Trophoblast cell (in vitro differentiated cells and primary cell): Measurements from ENCODE around the gene KIF5A.

Source experiments
- DNase-seq, 2 donors: peaks; one replicate each; pipeline ENCODE4 v3.0.0-alpha.2; 2016
- H2AFZ ChIP-seq: 2 replicates; pipeline ENCODE4 v1.6.1; 2013; ENCODE audit warnings: low read length, moderate library complexity, mild to moderate bottlenecking; ENCODE audit not compliant: insufficient read depth, poor library complexity
- H2AK5ac ChIP-seq: 2 replicates; pipeline ENCODE4 v1.6.1; 2013; ENCODE audit warnings: mild to moderate bottlenecking, low read length
- H2BK120ac ChIP-seq: 2 replicates; pipeline ENCODE4 v1.6.1; 2013; ENCODE audit warnings: low read length, mild to moderate bottlenecking, moderate library complexity; ENCODE audit not compliant: insufficient read depth, poor library complexity
- H2BK12ac ChIP-seq: 2 replicates; pipeline ENCODE4 v1.6.1; 2013; ENCODE audit warnings: mild to moderate bottlenecking, low read length, moderate library complexity
- H2BK5ac ChIP-seq: 2 replicates; pipeline ENCODE4 v1.6.1; 2013; ENCODE audit warnings: low read length, low read depth, moderate library complexity, mild to moderate bottlenecking; ENCODE audit not compliant: poor library complexity
- H3K14ac ChIP-seq: 2 replicates; pipeline ENCODE4 v1.6.1; 2013; ENCODE audit warnings: mild to moderate bottlenecking, low read length
- H3K18ac ChIP-seq: 2 replicates; pipeline ENCODE4 v1.6.1; 2013; ENCODE audit warnings: mild to moderate bottlenecking, low read length
- H3K23ac ChIP-seq: 2 replicates; pipeline ENCODE4 v1.6.1; 2013; ENCODE audit warnings: low read length
- H3K27ac ChIP-seq: 2 replicates; pipeline ENCODE4 v1.5.1; 2013; ENCODE audit warnings: low read depth, mild to moderate bottlenecking, inconsistent platforms, low read length, moderate library complexity
- H3K27me3 ChIP-seq: 2 replicates; pipeline ENCODE4 v1.6.1; 2013; ENCODE audit warnings: inconsistent platforms, mild to moderate bottlenecking, low read length, moderate library complexity; ENCODE audit not compliant: insufficient read depth
- H3K36me3 ChIP-seq, 2 experiments: 1 replicate in 1 of 2; 2 replicates in 1 of 2; pipeline ENCODE4 v1.6.1; 2013; ENCODE audit warnings: low read length in 2 of 2, mild to moderate bottlenecking in 2 of 2, moderate library complexity in 1 of 2; ENCODE audit not compliant: insufficient read depth in 2 of 2, control insufficient read depth in 1 of 2
- H3K4ac ChIP-seq: 2 replicates; pipeline ENCODE4 v1.6.1; 2013; ENCODE audit warnings: low read depth, mild to moderate bottlenecking, low read length, moderate library complexity
- H3K4me1 ChIP-seq, 2 experiments: 1 replicate in 1 of 2; 2 replicates in 1 of 2; pipeline ENCODE4 v1.6.1; 2013; ENCODE audit warnings: low read length in 2 of 2, mild to moderate bottlenecking in 2 of 2, moderate library complexity in 1 of 2; ENCODE audit not compliant: insufficient read depth in 2 of 2, control insufficient read depth in 1 of 2
- H3K4me2 ChIP-seq: 2 replicates; pipeline ENCODE4 v1.6.1; 2013; ENCODE audit warnings: inconsistent platforms, mild to moderate bottlenecking, low read length, moderate library complexity
- H3K4me3 ChIP-seq: 2 replicates; pipeline ENCODE4 v1.5.1; 2013; ENCODE audit warnings: mild to moderate bottlenecking, low read depth, low read length, inconsistent platforms
- H3K79me1 ChIP-seq: one replicate; pipeline ENCODE4 v1.6.1; 2013; ENCODE audit warnings: low read length
- H3K79me2 ChIP-seq: 2 replicates; pipeline ENCODE4 v1.6.1; 2013; ENCODE audit warnings: low read length, mild to moderate bottlenecking; ENCODE audit not compliant: control insufficient read depth, insufficient read depth, poor library complexity
- H3K9ac ChIP-seq: 2 replicates; pipeline ENCODE4 v1.6.1; 2013; ENCODE audit warnings: mild to moderate bottlenecking, low read length
- H3K9me3 ChIP-seq: 2 replicates; pipeline ENCODE4 v1.6.1; 2013; ENCODE audit warnings: low read depth, mild to moderate bottlenecking, control low read depth, inconsistent platforms, low read length; ENCODE audit not compliant: insufficient read depth
- H4K12ac ChIP-seq: 2 replicates; pipeline ENCODE4 v1.6.1; 2013; ENCODE audit warnings: low read depth, mild to moderate bottlenecking, low read length, moderate library complexity
- H4K8ac ChIP-seq: 2 replicates; pipeline ENCODE4 v1.6.1; 2013; ENCODE audit warnings: low read depth, mild to moderate bottlenecking, low read length, moderate library complexity
- H4K91ac ChIP-seq: one replicate; pipeline ENCODE4 v1.6.1; 2013; ENCODE audit warnings: low read depth, mild to moderate bottlenecking, low read length, moderate library complexity
- WGBS: extraction: QIAGEN DNeasy Blood & Tissue Kit; methylation state at CpG from one replicate; pipeline ENCODE4 v1.1.7; 2013; ENCODE audit warnings: missing lambda C conversion rate; ENCODE audit not compliant: insufficient read length, insufficient coverage; ENCODE audit errors: extremely low coverage; 5-methylcytosine and 5-hydroxymethylcytosine counted together

The KIF5A gene

GRCh38 chr12:57554453-57554852 lies 4.6 kb downstream of the KIF5A start:
- Histone ChIP-seq H3K27me3 (peaks cover 13% of the 10 kb centered on the region), H2AFZ (no peak overlapping the region), H3K27ac (no peak overlapping the region), H2BK120ac (no peak overlapping the region), H3K9me3 (peaks cover 3% of the 10 kb centered on the region), H3K4ac (no peak overlapping the region), H3K4me2 (no peak overlapping the region), H2BK12ac (no peak overlapping the region), H3K4me1 (peaks cover 3 to 7% of the 10 kb centered on the region in 2 experiments), H3K14ac (no peak overlapping the region), H3K18ac (no peak overlapping the region), H3K36me3 (no peaks in the 10 kb centered on the region), H4K12ac (no peak overlapping the region), H3K23ac (no peak overlapping the region), H3K79me2 (no peaks in the 10 kb centered on the region), H4K91ac (no peak overlapping the region), H2BK5ac (no peak overlapping the region), H3K79me1 (no peaks in the 10 kb centered on the region), H2AK5ac (no peak overlapping the region), H4K8ac (no peak overlapping the region), H3K9ac (no peak overlapping the region), H3K4me3 (no peak overlapping the region)
- WGBS = no CpG with 5 or more reads among the region's 2 CpGs
- DNase-seq = no peak

- H2BK12ac ChIP-seq = no peak overlapping the region
- no peaks in the 10 kb centered on the region for H3K79me1 ChIP-seq
- no peak overlapping the region for H2AFZ ChIP-seq
- H3K36me3 ChIP-seq = no peaks in the 10 kb centered on the region
- H4K91ac ChIP-seq = no peak overlapping the region
- H3K4me1 ChIP-seq = peaks cover 3 to 7% of the 10 kb centered on the region in 2 experiments
- no peak overlapping the region for H3K14ac ChIP-seq
- H2BK5ac ChIP-seq = no peak overlapping the region
- H3K9me3 ChIP-seq = peaks cover 3% of the 10 kb centered on the region
- no peak overlapping the region for H2AK5ac ChIP-seq
- no peak overlapping the region for H3K4me2 ChIP-seq
- no peak for DNase-seq
- no CpG with 5 or more reads among the region's 1 CpG for WGBS
- no peak overlapping the region for H3K4me3 ChIP-seq
- H4K12ac ChIP-seq = no peak overlapping the region
- H3K9ac ChIP-seq = no peak overlapping the region
- H3K27me3 ChIP-seq = peaks cover 8% of the 10 kb centered on the region
- no peaks in the 10 kb centered on the region for H3K79me2 ChIP-seq
- H3K23ac ChIP-seq = no peak overlapping the region
- no peak overlapping the region for H3K27ac ChIP-seq
- no peak overlapping the region for H3K18ac ChIP-seq
- H2BK120ac ChIP-seq = no peak overlapping the region
- H3K4ac ChIP-seq = no peak overlapping the region
- H4K8ac ChIP-seq = no peak overlapping the region
These were observed 5.1 kb downstream of the KIF5A start for GRCh38 chr12:57554897-57555296.

- WGBS = no CpG with 5 or more reads among the region's 4 CpGs
- no peak for DNase-seq
- Histone ChIP-seq H4K91ac (no peak overlapping the region), H3K27me3 (no peaks in the 10 kb centered on the region), H3K27ac (no peak overlapping the region), H3K9ac (no peak overlapping the region), H4K8ac (no peak overlapping the region), H3K79me2 (no peaks in the 10 kb centered on the region), H3K9me3 (no peaks in the 10 kb centered on the region), H3K4me2 (no peak overlapping the region), H3K4me1 (no peaks in the 10 kb centered on the region), H3K79me1 (no peaks in the 10 kb centered on the region), H2AK5ac (no peak overlapping the region), H3K36me3 (no peaks in the 10 kb centered on the region), H3K4ac (no peak overlapping the region), H2BK5ac (no peak overlapping the region), H4K12ac (no peak overlapping the region), H2BK12ac (no peak overlapping the region), H2AFZ (no peak overlapping the region), H3K18ac (no peak overlapping the region), H3K14ac (no peak overlapping the region), H3K23ac (no peak overlapping the region), H2BK120ac (no peak overlapping the region), H3K4me3 (no peak overlapping the region)
These were observed 9.0 kb downstream of the KIF5A start for GRCh38 chr12:57558864-57559263.

GRCh38 chr12:57560516-57560915 lies 10.7 kb downstream of the KIF5A start:
- Histone ChIP-seq H3K23ac (no peak overlapping the region), H3K14ac (no peak overlapping the region), H2AK5ac (no peak overlapping the region), H3K9me3 (no peaks in the 10 kb centered on the region), H4K8ac (no peak overlapping the region), H3K4ac (no peak overlapping the region), H4K91ac (no peak overlapping the region), H2AFZ (no peak overlapping the region), H3K4me3 (no peak overlapping the region), H3K27ac (no peak overlapping the region), H3K9ac (no peak overlapping the region), H2BK12ac (no peak overlapping the region), H4K12ac (no peak overlapping the region), H3K79me1 (no peaks in the 10 kb centered on the region), H3K4me1 (no peaks in the 10 kb centered on the region), H3K79me2 (no peaks in the 10 kb centered on the region), H3K27me3 (no peaks in the 10 kb centered on the region), H3K18ac (no peak overlapping the region), H3K36me3 (no peaks in the 10 kb centered on the region), H2BK120ac (no peak overlapping the region), H2BK5ac (no peak overlapping the region), H3K4me2 (no peak overlapping the region)
- no CpG with 5 or more reads among the region's 2 CpGs for WGBS
- no peak for DNase-seq
